Nephron progenitor cell (in vitro differentiated cells): ENCODE results near the gene IRF2BP2.

Experiments
- DNase-seq: peaks from one replicate; pipeline ENCODE4 v3.0.0; 2021
- H3K27ac Mint-ChIP-seq: 2 replicates; pipeline ENCODE4 v1.8.0; 2021; ENCODE audit warnings: mild to moderate bottlenecking, moderate library complexity, mixed read lengths
- H3K27me3 Mint-ChIP-seq: 2 replicates; pipeline ENCODE4 v1.8.0; 2021; ENCODE audit warnings: mild to moderate bottlenecking, low read depth, mixed read lengths; ENCODE audit not compliant: poor library complexity
- H3K36me3 Mint-ChIP-seq: 2 replicates; pipeline ENCODE4 v1.8.0; 2021; ENCODE audit warnings: low read depth, mixed read lengths
- H3K4me1 Mint-ChIP-seq: 2 replicates; pipeline ENCODE4 v1.8.0; 2021; ENCODE audit warnings: mixed read lengths
- H3K4me3 Mint-ChIP-seq: 2 replicates; pipeline ENCODE4 v1.8.0; 2021; ENCODE audit warnings: mild to moderate bottlenecking, moderate library complexity, mixed read lengths
- H3K9me3 Mint-ChIP-seq: 2 replicates; pipeline ENCODE4 v1.8.0; 2021; ENCODE audit warnings: mild to moderate bottlenecking, moderate library complexity, mixed read lengths
- TF ChIP-seq, protein P1 (sequence below): fragments of 200-600 bp; sonication (generic); IDR thresholded peaks from 2 replicates; pipeline ENCODE4 v1.5.0; 2021; ENCODE audit warnings: antibody characterized with exemption

Gene IRF2BP2

DNA sequence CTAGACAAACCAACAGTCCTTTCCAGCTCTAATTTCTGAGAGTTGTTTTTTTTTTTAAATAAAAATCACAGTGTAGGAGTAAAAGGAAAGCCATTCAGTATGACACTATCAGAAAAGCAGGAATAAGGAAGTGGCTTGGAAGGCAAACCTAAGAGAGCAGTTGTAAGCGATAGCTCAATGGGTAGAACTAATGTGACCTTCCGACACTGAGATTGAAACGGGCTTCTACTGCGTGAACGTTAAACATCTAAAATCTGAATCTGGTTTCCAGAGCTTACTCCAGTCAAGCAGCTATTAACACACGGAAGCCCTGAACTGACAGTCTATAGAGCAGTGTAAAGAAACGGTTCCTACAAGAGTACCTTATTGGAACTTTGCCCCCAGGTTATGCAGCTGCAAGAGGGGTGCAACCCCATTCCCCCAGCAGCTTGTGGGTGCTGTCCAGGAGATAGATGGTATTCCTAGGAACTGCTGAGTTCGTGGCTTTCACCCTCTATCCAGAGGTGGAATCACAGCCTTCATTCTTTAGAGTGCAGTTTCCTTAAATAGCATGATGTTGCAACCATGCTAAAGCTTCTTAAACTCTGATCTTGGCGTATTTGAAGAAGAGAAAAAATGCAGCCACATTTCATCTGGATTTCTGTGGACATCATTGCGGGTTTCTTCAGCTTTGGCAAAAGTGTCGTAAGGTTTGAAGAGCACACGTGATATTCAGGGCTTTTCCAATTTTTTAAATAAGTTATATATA, 3.3 kb upstream of the IRF2BP2 start:
- Mint-ChIP-seq H3K36me3 (peaks cover 2% of the 10 kb centered on the region), H3K27me3 (no peaks in the 10 kb centered on the region), H3K4me1 (peaks cover 58% of the 10 kb centered on the region), H3K9me3 (no peaks in the 10 kb centered on the region), H3K4me3 (peak overlapping the region; percentile 49), H3K27ac (peak overlapping the region; percentile 99)
- TF ChIP-seq, protein P1, sequence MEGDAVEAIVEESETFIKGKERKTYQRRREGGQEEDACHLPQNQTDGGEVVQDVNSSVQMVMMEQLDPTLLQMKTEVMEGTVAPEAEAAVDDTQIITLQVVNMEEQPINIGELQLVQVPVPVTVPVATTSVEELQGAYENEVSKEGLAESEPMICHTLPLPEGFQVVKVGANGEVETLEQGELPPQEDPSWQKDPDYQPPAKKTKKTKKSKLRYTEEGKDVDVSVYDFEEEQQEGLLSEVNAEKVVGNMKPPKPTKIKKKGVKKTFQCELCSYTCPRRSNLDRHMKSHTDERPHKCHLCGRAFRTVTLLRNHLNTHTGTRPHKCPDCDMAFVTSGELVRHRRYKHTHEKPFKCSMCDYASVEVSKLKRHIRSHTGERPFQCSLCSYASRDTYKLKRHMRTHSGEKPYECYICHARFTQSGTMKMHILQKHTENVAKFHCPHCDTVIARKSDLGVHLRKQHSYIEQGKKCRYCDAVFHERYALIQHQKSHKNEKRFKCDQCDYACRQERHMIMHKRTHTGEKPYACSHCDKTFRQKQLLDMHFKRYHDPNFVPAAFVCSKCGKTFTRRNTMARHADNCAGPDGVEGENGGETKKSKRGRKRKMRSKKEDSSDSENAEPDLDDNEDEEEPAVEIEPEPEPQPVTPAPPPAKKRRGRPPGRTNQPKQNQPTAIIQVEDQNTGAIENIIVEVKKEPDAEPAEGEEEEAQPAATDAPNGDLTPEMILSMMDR = no peak
- no peak for DNase-seq

DNA sequence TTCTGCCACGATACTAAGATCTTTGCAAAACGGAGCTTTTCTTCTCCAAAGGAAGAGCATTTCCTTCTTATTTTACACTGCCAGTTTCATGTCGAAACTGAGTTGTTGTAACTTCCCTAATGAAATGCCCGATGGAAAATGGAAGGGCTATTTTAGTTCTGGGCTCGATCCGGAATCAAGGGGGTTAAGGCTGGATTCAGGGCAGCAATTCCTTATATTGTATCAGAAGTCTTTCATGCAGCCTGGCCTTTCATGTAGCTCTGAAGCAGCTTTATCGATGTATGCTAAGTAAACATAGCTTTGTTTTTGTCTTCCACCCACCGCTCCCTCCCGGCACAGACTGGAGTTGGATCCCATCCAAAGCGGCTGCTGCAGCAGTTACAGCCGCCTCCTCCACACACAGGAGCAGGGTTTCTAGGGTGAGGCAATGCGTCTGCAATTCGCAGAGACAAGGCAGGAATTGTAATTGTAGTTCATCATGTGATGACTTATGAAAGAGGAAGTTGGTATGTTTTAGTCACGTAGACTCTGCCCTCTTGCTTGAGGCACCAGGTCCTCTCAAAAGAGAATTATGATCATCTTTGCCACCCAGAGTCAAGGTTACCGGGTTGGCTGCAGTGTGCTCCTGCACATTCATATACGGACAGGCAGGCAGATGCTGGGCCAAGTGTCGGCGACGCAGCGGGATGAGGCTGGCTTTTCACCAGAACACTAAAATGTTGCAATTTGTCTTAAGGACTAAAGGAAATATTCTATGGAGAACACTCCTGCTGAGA, 2.6 kb upstream of the IRF2BP2 start:
- Mint-ChIP-seq H3K27ac (peak overlapping the region; percentile 99), H3K36me3 (peaks cover 9% of the 10 kb centered on the region), H3K4me3 (peak overlapping the region; percentile 49), H3K9me3 (no peaks in the 10 kb centered on the region), H3K27me3 (peaks cover 2% of the 10 kb centered on the region), H3K4me1 (peaks cover 58% of the 10 kb centered on the region)
- peak; percentile 37 for DNase-seq
- TF ChIP-seq, protein P1 = no peak

DNA sequence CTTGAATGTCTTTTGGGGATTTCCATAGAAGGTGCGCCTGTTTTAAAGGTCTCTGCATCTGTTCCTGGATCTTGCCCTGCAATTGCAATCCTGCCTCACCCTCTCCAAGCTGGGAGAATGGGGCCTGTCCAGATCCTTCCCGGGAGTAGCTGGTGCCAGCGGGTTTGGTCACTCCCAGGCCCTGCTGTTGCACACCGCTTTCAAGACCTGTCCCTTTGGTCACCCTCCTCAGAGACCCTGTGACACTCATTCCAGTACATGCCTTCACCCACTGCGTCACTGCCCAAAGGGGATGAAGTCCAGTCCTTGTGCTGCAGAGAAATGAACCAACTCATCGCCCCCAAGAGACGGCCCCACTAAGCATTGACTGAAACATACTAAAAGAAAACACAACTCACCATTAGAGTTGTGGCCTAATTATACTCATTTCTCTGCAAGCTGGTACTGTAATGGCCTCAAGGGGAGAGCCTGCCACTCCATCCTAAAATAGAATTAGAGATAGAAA, 1.9 kb upstream of the IRF2BP2 start:
- H3K4me1 Mint-ChIP-seq = peaks cover 58% of the 10 kb centered on the region
- TF ChIP-seq, protein P1 = no peak
- peaks cover 16% of the 10 kb centered on the region for H3K36me3 Mint-ChIP-seq
- H3K4me3 Mint-ChIP-seq = peak overlapping the region; percentile 49
- peak overlapping the region; percentile 99 for H3K27ac Mint-ChIP-seq
- H3K9me3 Mint-ChIP-seq = no peaks in the 10 kb centered on the region
- H3K27me3 Mint-ChIP-seq = peaks cover 4% of the 10 kb centered on the region
- DNase-seq = no peak

DNA sequence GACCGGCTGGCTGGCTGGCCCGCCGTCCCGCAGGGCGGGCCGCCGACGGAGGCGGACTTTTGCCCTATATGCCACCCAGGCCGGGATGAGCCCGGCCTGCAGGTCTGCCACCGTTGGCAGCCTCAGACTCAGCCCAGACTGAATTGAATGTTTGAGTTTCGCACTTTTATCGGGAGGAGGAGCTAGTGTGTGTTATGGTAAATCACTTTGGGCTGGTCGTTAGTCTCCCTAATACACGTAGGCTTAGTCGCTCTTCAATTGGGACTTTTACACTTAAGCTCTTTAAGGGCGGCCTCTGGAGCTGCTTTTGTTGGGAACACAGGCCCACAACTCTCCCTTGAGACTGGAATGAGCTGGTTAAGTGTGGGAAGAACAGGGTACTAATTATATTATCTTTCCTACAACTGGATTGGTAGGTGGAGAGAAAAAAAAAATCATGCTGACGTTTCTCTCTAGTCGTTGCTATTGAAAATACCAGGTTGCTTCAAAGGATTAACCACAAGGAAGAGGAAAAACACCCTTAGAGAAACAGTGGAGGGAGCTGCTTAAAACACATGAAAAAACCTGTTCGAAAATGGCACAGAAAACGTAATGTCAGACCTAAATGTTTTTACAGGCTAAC, 1.4 kb upstream of the IRF2BP2 start:
- peak overlapping the region; percentile 76 for H3K4me3 Mint-ChIP-seq
- no peaks in the 10 kb centered on the region for H3K9me3 Mint-ChIP-seq
- peaks cover 4% of the 10 kb centered on the region for H3K27me3 Mint-ChIP-seq
- peaks cover 21% of the 10 kb centered on the region for H3K36me3 Mint-ChIP-seq
- TF ChIP-seq, protein P1 = no peak
- no peak for DNase-seq
- H3K27ac Mint-ChIP-seq = peak overlapping the region; percentile 99
- H3K4me1 Mint-ChIP-seq = peaks cover 58% of the 10 kb centered on the region

DNA sequence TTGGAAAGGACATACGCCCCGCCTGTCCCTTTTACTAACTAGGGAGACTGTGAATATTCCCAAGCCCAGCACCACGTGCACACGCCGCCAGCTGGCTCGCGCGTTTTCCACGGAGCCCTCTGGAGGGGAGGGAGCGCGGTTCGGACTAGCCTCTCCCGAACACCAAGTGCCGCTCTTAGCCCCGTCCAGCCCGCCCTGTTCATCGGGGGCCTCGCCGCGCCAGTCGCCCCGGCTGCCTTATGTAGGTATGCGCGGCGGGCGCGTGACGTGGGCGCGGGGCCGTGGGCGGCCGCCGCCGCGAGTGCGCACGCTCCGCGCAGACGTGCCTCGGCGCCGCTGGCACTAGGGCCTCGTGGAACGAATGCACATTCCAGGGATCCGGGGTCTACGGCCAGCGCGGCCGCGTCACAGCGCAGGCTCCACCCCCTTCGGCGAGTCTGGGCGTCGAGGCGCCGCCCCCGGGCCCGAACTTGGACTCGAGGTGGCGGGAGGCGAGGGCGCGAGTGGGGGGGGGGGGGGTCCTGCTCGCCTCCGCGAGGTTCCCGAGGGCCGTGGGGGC, 767 bp upstream of the IRF2BP2 start:
- H3K4me3 Mint-ChIP-seq = peak overlapping the region; percentile 97
- H3K27me3 Mint-ChIP-seq = peaks cover 4% of the 10 kb centered on the region
- H3K4me1 Mint-ChIP-seq = peaks cover 61% of the 10 kb centered on the region
- H3K9me3 Mint-ChIP-seq = no peaks in the 10 kb centered on the region
- TF ChIP-seq, protein P1 = no peak
- H3K27ac Mint-ChIP-seq = peak overlapping the region; percentile 100
- peak; percentile 90 for DNase-seq
- H3K36me3 Mint-ChIP-seq = peaks cover 27% of the 10 kb centered on the region
